Body of pancreas (tissue), 4 donors: ENCODE data around the gene SPATS1.

Source experiments
- CTCF ChIP-seq, 7 experiments: fragments of 450-650 bp in 4 of 7; fragments of 200-600 bp in 3 of 7; sonication (generic) in 3 of 7; IDR thresholded peaks; one replicate each; pipeline ENCODE4 v1.5.1; 2016 to 2019; ENCODE audit warnings: antibody characterized with exemption in 7 of 7
- POLR2A ChIP-seq, 3 donors: fragments of 450-650 bp; IDR thresholded peaks; one replicate each; pipeline ENCODE4 v1.6.1; 2016; ENCODE audit warnings: antibody characterized with exemption in 3 of 3, mild to moderate bottlenecking in 2 of 3

- TF ChIP-seq CTCF (IDR thresholded peaks at IDR 0.05) = no peak
- TF ChIP-seq POLR2A (IDR thresholded peaks at IDR 0.05) = no peak
Measured at GRCh38 chr6:44341095-44341890, 1.2 kb upstream of the SPATS1 start.
